SH-SY5Y (cell line): ENCODE data around the gene FAP.

Source experiments
- GATA2 ChIP-seq: IDR thresholded peaks from 2 replicates; pipeline ENCODE4 v1.6.1; 2011; ENCODE audit warnings: mild to moderate bottlenecking, low read depth, low read length
- GATA3 ChIP-seq: IDR thresholded peaks from 2 replicates; pipeline ENCODE4 v1.6.1; 2011; ENCODE audit warnings: low read depth, mild to moderate bottlenecking, low read length, moderate library complexity

DNA sequence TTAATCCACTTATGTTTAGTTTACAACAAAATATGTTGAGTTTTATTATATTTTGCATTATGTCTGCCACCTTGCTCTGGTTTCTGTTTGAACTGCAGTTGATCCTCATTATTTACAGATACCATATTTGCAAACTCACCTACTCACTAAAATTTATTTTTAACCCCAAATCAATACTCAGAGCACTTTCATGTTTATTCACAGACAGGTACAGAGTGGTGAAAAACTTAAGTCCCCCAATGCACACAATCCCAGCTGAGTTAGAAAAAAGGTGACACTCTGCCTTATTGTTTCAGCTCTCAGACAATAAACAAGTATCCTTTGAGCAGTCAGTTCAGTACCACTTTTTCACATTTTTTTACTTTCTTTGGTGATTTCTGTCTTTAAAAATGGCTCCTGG lies 104.9 kb downstream of the FAP start:
- TF ChIP-seq GATA2 (no peak), GATA3 (no peak)
